Measurements from ENCODE around the gene CLIP2.
A peak's percentile ranks its signal among the peaks of the same experiment; 100 is the strongest.

The CLIP2 gene

GRCh38 chr7:74299401-74299800 lies 10.2 kb downstream of the CLIP2 start:
- no peak overlapping the region for H3K4me3 ChIP-seq (ENCODE audit: low read length)
- TF ChIP-seq, protein P1, sequence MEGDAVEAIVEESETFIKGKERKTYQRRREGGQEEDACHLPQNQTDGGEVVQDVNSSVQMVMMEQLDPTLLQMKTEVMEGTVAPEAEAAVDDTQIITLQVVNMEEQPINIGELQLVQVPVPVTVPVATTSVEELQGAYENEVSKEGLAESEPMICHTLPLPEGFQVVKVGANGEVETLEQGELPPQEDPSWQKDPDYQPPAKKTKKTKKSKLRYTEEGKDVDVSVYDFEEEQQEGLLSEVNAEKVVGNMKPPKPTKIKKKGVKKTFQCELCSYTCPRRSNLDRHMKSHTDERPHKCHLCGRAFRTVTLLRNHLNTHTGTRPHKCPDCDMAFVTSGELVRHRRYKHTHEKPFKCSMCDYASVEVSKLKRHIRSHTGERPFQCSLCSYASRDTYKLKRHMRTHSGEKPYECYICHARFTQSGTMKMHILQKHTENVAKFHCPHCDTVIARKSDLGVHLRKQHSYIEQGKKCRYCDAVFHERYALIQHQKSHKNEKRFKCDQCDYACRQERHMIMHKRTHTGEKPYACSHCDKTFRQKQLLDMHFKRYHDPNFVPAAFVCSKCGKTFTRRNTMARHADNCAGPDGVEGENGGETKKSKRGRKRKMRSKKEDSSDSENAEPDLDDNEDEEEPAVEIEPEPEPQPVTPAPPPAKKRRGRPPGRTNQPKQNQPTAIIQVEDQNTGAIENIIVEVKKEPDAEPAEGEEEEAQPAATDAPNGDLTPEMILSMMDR (IDR thresholded peaks at IDR 0.05; ENCODE audit: insufficient read depth, low read depth, low read length, missing control alignments) = no peak
- DNase-seq (ENCODE audit: low read depth) = no peak

GRCh38 chr7:74300926-74301325 lies 11.7 kb downstream of the CLIP2 start:
- TF ChIP-seq, protein P1 (IDR thresholded peaks at IDR 0.05; ENCODE audit: insufficient read depth, low read depth, low read length, missing control alignments) = no peak
- no peak overlapping the region for H3K4me3 ChIP-seq (ENCODE audit: low read length)
- no peak for DNase-seq (ENCODE audit: low read depth)

- DNase-seq (ENCODE audit: low read depth) = no peak
- no peak overlapping the region for H3K4me3 ChIP-seq (ENCODE audit: low read length)
- TF ChIP-seq, protein P1 (IDR thresholded peaks at IDR 0.05; ENCODE audit: insufficient read depth, low read depth, low read length, missing control alignments) = no peak
Measured at GRCh38 chr7:74302745-74303221, 13.6 kb downstream of the CLIP2 start.

- TF ChIP-seq, protein P1 (IDR thresholded peaks at IDR 0.05; ENCODE audit: insufficient read depth, low read depth, low read length, missing control alignments) = no peak
- no peak overlapping the region for H3K4me3 ChIP-seq (ENCODE audit: low read length)
- no peak for DNase-seq (ENCODE audit: low read depth)
Measured at GRCh38 chr7:74304550-74304949, 15.3 kb downstream of the CLIP2 start.

DNA sequence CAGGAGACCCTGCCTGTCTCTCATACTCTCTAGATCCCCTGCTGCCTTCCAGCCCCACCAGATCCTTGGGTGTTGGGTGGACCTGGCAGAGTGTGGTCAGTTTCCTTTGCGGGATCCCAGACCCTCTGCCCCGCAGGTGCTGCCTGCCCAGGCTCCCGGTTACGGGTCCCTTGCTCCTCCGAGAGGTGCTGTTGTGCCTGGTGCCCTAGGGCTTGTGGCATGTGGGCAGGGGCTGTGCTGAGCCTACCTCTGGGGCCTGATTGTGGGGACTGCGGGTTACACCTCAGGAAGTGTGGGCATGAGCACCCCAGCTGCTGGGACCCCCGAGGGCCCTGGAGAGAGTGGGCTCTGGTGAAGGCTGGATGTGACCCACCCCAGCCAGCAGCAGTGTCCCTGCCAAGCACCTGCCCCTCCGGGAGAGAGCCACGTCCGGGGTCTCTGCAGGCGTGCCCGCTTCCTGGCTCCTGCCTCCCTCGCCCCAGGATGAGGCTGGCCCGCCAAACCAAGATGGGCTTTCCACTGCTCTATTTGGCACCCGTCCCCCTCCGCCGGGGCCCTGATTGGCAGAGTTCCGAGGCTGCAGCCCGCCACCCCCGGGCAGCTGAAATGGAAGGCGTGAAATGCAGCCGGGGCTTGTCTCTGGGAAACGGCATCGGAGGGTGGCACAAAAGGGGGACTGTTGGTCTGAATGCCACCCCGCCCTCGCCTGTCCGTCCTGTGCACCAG lies 17.0 kb downstream of the CLIP2 start:
- DNase-seq (ENCODE audit: low read depth) = no peak
- no peak overlapping the region for H3K4me3 ChIP-seq (ENCODE audit: low read length)
- TF ChIP-seq, protein P1 (IDR thresholded peaks at IDR 0.05; ENCODE audit: insufficient read depth, low read depth, low read length, missing control alignments) = no peak

GRCh38 chr7:74306730-74307469 lies 17.7 kb downstream of the CLIP2 start:
- TF ChIP-seq, protein P1 (IDR thresholded peaks at IDR 0.05; ENCODE audit: insufficient read depth, low read depth, low read length, missing control alignments) = no peak
- peak; percentile 47 for DNase-seq (ENCODE audit: low read depth)
- H3K4me3 ChIP-seq (ENCODE audit: low read length) = no peak overlapping the region

Measured in epithelial cell of esophagus (primary cell).